BJ (cell line): ENCODE results near the gene ATL2. TPM values are rescaled to one million over a fixed set of nuclear protein-coding genes. Genes with fewer than 3 reads are reported as not detected.

Experiments
- CTCF ChIA-PET: fragments of 350-600 bp; formaldehyde crosslinking; extraction: SDS; loops from one replicate; lab custom pipeline; 2021; ENCODE audit warnings: antibody characterized with exemption, inconsistent platforms; lab: Yijun Ruan, JAX
- POLR2A ChIA-PET: fragments of 300-600 bp; sonication (Branson Sonifier 250); formaldehyde crosslinking; extraction: SDS; loops from one replicate; lab custom pipeline; 2021; ENCODE audit warnings: antibody characterized with exemption; lab: Charles Lee
- DNase-seq: peaks from one replicate; pipeline ENCODE4 v3.0.0-alpha.2; 2011; ENCODE audit warnings: low read depth
- H3K27me3 ChIP-seq: 2 replicates; pipeline ENCODE4 v1.6.0; 2011; ENCODE audit warnings: low read length; ENCODE audit not compliant: control insufficient read depth, insufficient read depth
- H3K36me3 ChIP-seq: 2 replicates; pipeline ENCODE4 v1.5.1; 2011; ENCODE audit warnings: low read length; ENCODE audit not compliant: control insufficient read depth, insufficient read depth
- H3K4me3 ChIP-seq: 2 replicates; pipeline ENCODE4 v1.5.1; 2011; ENCODE audit warnings: low read depth, mild to moderate bottlenecking, control low read depth, low read length
- CTCF ChIP-seq: IDR thresholded peaks from 2 replicates; pipeline ENCODE4 v1.5.1; 2011; ENCODE audit warnings: low read depth, mild to moderate bottlenecking, control low read depth, inconsistent platforms, low read length, moderate library complexity; ENCODE audit not compliant: insufficient read depth
- polyA plus RNA-seq: library from polyadenylated mRNA; depleted of rRNA; stranded (reverse); fragments of >200 nt; gene quantifications from 2 replicates; pipeline ENCODE4 v1.2.3, GENCODE V29; 2011

ATL2 gene
- polyA plus RNA-seq, 1 experiment = 9.3 TPM

GRCh38 chr2:38409156-38410102, 32.4 kb upstream of the ATL2 start:
- TF ChIP-seq CTCF = no peak
- ChIA-PET POLR2A (no interaction called here), CTCF (no interaction called here)
- peaks cover 3% of the 10 kb centered on the region for H3K27me3 ChIP-seq
- no peak overlapping the region for H3K4me3 ChIP-seq
- no peaks in the 10 kb centered on the region for H3K36me3 ChIP-seq
- DNase-seq = no peak

- H3K36me3 ChIP-seq = no peaks in the 10 kb centered on the region
- no peak for TF ChIP-seq CTCF
- ChIA-PET CTCF (no interaction called here), POLR2A (no interaction called here)
- no peak for DNase-seq
- peaks cover 3% of the 10 kb centered on the region for H3K27me3 ChIP-seq
- H3K4me3 ChIP-seq = no peak overlapping the region
Measured at GRCh38 chr2:38407111-38407682, 30.1 kb upstream of the ATL2 start.

GRCh38 chr2:38406597-38407110, 29.6 kb upstream of the ATL2 start:
- ChIA-PET CTCF (no interaction called here), POLR2A (no interaction called here)
- no peaks in the 10 kb centered on the region for H3K36me3 ChIP-seq
- peaks cover 3% of the 10 kb centered on the region for H3K27me3 ChIP-seq
- DNase-seq = no peak
- no peak overlapping the region for H3K4me3 ChIP-seq
- no peak for TF ChIP-seq CTCF

GRCh38 chr2:38405917-38406596, 29.0 kb upstream of the ATL2 start:
- no peak for TF ChIP-seq CTCF
- ChIA-PET CTCF (no interaction called here), POLR2A (no interaction called here)
- peaks cover 3% of the 10 kb centered on the region for H3K27me3 ChIP-seq
- no peak for DNase-seq
- no peak overlapping the region for H3K4me3 ChIP-seq
- H3K36me3 ChIP-seq = no peaks in the 10 kb centered on the region

GRCh38 chr2:38400513-38400912, 23.4 kb upstream of the ATL2 start:
- Histone ChIP-seq H3K27me3 (peaks cover 5% of the 10 kb centered on the region), H3K36me3 (no peaks in the 10 kb centered on the region), H3K4me3 (no peak overlapping the region)
- CTCF ChIA-PET = interaction anchor here (0.6 to 1.1 kb wide), 3 partner anchors 17 to 1245 kb away, joined by 3 to 4 read pairs (median 4); no protein-coding TSS in a partner anchor
- POLR2A ChIA-PET = no interaction called here
- no peak for TF ChIP-seq CTCF
- no peak for DNase-seq
